ENCODE data around the gene IGIP.

Gene IGIP

DNA sequence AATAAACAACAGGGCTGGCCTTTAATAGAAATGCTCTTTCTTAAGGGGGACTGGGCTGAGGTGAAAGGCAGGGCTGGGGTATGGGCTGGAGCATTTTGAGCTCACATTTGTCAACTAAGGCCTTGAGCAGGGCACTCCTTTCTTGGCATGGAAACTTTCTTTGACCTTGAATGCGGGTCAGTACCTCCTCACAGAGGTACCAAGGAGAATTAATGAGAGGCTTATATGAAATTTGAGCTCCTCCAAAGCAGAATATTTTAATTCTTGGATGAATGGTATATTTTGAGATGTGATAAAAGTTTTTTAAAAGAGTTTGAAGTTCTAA lies 52.3 kb downstream of the IGIP start:
- Histone ChIP-seq H3K4me1 (ENCODE audit: control insufficient read depth, insufficient read depth, low read length, poor library complexity, severe bottlenecking) (peaks cover 5% of the 10 kb centered on the region), H3K4me3 (ENCODE audit: extremely low read depth, insufficient read depth, low read length, poor library complexity, severe bottlenecking) (no peak overlapping the region), H3K36me3 (ENCODE audit: control insufficient read depth, insufficient read depth, low read length) (no peaks in the 10 kb centered on the region), H3K9me3 (ENCODE audit: control insufficient read depth, low read length) (no peaks in the 10 kb centered on the region), H3K27ac (ENCODE audit: low read depth, low read length, severe bottlenecking) (no peak overlapping the region)
- 86% methylated on average over 1 of the region's 1 CpG; no CpG with 5 or more reads in 1 of the 2 experiments for WGBS, 2 experiments (ENCODE audit: insufficient coverage in 2 of 2)

DNA sequence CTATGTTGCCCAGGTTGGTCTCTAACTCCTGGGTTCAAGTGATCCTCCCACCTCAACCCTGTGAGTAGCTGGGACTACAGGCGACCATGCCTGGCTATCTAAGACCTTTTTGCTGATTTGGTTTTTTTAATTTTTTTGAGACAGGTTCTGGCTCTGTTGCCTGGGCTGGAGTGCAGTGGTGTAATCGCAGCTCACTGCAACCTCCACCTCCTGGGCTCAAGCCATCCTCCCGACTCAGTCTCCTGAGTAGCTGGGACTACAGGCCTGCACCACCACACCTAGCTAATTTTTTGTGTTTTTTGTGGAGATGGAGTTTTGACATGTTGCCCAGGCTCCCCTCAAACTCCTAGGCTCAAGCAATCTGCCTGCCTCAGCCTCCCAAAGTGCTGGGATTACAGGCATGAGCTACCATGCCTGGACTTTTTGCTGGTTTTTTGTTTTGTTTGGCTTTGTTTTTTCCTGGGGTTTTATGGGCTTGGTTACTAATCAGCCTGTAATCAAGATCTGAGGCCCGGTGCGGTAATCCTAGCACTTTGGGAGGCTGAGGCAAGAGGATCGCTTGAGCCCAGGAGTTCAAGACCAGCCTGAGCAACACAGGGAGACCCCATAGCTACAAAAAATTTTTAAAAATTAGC lies 52.9 kb downstream of the IGIP start:
- H3K4me1 ChIP-seq (ENCODE audit: control insufficient read depth, insufficient read depth, low read length, poor library complexity, severe bottlenecking) = peaks cover 5% of the 10 kb centered on the region
- no peaks in the 10 kb centered on the region for H3K9me3 ChIP-seq (ENCODE audit: control insufficient read depth, low read length)
- no peak overlapping the region for H3K27ac ChIP-seq (ENCODE audit: low read depth, low read length, severe bottlenecking)
- no peak overlapping the region for H3K4me3 ChIP-seq (ENCODE audit: extremely low read depth, insufficient read depth, low read length, poor library complexity, severe bottlenecking)
- WGBS, 2 experiments (ENCODE audit: insufficient coverage in 2 of 2) = 67 to 71% methylated on average over 2 to 3 of the region's 6 CpGs
- H3K36me3 ChIP-seq (ENCODE audit: control insufficient read depth, insufficient read depth, low read length) = no peaks in the 10 kb centered on the region
